Stimulated activated CD8-positive, alpha-beta memory T cell treated with anti-CD3 and anti-CD28 coated beads, Interleukin-7, amount 100 ng/mL, for 1 hour (primary cell): ENCODE measurements around the gene TRIM31.
A peak's percentile ranks its signal among the peaks of the same experiment; 100 is the strongest.
"Not testable (repeated sequence)": the region's sequence is repeated elsewhere in the genome, so short reads cannot be mapped to it uniquely, and the experiment has no call there.

Experiments
- DNase-seq, 2 donors: peaks; one replicate each; pipeline ENCODE4 v3.0.0-alpha.2; 2020; ENCODE audit warnings: low read depth in 2 of 2

TRIM31 gene

DNA sequence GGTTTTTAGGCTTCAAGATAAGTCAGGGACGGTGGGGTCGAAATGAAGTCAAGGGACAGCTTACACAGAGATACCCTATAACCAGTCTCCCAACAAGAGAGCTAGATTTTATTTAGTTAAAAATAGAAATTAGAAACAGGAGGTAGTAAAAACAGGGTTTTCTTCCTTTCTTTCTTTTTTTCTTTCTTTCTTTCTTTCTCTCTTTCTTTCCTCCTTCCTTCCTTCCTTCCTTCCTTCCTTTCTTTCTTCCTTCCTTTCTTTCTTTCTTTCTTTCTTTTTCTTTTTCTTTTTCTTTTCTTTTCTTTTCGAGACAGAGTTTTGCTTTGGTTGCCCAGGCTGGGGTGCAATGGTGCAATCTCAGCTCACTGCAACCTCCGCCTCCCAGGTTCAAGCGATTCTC is 5.8 kb upstream of the TRIM31 start:
- DNase-seq: not testable (repeated sequence)

DNA sequence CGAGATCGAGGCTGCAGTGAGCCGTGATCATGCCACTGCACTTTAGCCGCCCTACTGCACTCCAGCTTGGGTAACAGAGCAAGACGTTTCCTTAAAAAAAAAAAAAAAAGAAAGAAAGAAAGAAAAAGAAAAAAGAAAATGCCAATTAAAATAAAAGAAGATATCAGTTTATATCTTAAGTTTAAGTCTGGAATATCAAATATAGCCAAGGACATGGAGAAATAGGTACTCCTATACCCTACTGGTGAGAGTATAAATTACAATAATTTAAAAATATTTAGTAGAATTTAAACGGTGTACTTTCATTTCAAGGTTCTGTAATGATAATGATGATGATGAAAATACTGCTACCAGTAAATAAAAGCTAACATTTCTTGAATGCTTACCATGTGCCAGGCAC is 3.8 kb upstream of the TRIM31 start:
- DNase-seq: no peak

GRCh38 chr6:30113841-30114240 is 951 bp upstream of the TRIM31 start:
- no peak for DNase-seq

DNA sequence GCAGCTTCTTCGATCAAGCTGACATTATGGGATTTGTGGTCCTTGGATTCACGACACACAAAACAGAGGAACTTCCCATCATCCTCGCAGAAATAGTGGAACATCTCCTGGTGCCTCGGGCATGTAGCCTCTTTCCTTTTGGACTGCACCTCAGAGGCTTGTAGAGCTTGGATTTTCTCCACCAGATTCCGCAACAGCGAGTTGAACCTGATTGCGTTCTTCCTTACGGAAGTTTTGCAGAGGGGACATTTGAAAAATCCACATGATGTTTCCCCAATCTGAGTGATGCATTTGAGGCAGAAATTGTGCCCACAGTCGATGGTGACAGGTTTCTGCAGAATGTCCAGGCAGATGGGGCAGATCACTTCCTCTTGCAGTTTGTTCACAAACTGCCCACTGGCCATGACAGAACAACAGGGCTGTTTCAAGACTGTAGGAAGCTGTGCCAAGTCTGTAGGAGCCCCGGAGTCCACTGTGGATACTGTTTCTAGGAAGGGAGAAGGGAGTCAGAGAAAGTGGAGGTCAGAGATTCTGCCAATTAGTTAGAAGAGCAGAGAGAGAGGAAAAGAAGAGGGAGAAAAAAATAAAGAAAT is 392 bp downstream of the TRIM31 start:
- DNase-seq: no peak

DNA sequence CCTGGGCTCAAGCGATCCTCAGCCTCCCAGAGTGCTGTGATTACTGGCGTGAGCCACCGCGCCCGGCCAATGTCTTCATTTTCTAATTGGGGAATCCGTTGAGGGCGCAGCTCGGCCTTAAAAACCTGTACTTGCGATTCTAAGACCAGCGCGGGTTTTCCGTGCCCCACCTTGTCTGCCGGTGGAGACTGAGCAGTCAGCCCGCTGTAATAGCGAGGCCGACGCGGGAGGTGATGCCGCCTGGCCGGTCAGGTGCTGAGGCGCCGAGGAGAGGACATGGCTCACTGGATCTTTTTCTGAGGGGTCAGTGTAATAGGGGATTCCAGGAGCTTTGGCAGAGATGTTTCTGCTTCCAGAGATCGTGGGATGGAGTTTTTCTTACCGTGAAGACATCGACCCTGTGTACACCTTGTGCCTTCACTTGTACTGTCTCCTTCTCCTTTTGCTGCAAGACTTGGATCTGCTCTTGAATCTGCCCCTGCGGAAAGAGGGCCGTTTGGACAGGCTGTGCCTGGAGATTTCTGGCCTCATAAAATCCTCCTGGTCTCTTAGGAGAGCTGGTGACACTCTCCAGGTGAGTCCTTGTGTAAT is 1.5 kb downstream of the TRIM31 start:
- DNase-seq: no peak

DNA sequence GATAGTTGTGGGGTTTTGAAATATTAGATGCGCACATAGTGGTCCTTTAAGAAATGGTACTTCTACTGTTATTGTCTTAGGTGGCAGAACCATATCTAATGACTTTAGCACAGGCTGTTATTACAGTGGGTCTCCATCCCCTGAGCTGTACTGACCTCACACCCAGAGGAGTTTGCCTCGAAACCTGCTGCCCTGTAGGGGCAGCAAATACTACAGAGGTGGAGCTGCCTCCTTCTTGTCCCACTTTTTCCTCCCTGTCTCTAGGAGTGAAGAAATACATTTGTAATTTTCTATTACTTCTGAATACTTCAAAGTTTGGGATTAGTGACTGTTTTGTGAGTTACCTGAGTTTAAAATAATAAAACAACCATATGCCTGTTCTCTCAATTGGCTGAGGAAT is 8.2 kb downstream of the TRIM31 start:
- DNase-seq: no peak

DNA sequence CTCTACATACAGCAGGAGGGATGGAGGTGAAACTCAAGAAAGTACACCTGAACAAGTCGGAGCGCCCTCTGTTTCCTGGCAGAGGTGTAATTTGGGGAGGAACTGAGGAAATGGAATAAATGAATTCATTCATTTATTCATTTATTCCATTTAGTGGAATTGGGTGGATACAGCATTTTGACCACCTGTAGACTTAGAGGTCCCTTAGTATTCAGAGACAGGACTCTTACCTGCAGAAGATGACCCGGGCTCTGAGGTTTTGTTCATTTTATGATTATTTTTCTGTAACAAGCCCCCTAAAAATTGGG is 9.1 kb downstream of the TRIM31 start:
- no peak for DNase-seq

GRCh38 chr6:30102970-30103871 is 9.7 kb downstream of the TRIM31 start:
- peak; percentile 65 to 68 for DNase-seq

DNA sequence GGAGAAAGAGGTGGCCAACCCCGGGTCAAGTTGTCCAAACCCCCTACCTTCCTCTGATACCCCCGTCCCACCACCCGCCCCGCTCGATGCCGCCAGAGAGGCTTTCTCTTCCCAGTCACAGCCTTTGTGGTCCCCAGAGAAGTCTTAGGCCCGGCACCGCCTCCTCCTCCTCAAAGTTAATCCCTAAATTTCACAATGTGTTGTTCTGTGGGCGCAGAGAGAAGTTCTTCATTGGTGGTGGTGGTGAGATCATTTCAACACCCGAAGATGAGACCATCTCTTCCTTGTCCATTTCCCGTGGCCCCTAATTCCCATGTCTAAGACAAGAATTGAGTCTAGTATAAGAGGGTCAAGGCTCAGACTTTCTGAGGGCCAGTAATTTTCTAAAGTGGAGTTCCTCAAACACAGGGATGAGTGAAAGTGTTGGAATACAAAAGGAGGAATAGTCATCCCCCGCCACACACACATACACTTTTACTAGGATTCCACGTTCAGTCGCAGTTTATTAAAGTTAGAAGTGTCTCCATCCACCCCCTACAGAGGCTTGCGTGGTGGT is 10.4 kb downstream of the TRIM31 start:
- no peak for DNase-seq

DNA sequence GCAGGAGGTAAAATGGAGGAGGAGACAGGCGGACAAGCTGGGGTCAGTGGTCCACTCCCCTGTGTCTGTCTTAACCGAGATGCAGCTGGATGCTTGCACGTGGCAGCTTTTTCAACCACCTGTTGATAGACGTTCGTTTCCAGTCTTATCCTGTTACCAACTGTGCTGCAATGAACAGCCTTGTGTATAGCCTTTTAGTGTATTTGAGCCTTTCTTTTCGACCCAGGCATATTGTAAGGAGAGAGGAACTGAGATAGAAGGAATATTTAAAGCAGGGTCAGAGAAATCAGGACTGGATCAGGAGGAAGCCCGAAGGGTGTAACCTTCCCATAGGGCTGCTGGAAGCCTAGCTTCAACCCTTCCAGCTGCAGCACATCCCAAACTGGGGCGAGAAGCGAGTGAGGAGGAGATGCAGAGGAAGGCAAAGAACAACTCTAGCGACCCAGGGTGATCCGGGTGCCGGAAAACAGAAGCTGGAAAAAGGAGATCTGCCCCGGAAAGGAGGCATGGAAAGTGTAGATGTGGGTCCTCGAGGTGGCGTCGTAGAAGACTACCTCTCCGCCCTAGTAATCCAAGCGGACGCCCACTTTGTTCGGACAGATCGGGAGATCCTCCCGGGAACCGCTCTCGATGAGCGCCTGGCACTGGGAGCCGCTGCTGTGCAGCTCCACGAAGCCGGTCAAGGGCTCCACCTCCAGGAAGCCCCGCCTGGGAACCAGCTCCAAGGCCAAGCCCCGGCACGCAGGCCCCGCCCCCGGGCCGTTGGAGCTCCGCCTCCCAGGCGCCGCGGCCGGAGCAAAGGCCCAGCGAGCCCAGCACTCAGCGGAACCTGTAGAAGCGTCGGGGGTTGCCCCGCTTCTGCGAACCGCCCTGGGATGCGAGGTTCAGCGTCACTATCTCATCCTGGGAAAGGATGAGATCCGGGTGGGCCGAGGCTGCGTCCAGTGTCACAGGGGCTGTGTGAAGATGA is 11.2 kb downstream of the TRIM31 start:
- DNase-seq: peak; percentile 19 to 42

GRCh38 chr6:30100585-30101443 is 12.1 kb downstream of the TRIM31 start:
- DNase-seq: no peak

DNA sequence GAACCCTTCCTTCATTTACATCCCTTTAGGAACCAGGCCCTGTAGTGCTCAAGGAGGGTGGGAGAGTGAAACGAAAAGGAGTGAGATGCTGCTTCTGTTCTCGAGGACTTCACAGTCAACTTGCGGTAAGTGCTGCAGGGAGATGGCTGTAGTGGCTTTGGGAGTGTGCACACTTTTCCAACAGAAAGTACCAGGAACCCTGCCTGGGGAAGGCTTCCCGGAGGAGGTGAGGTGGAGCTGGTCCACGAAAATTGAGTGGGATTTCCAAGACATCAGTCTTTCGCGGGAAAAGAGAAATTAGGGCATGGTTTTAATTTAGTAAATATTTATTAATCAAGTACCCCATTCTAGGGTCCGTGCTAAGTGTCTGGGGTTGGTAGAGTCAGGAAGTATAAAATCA is 12.7 kb downstream of the TRIM31 start:
- no peak for DNase-seq

- DNase-seq: no peak
Measured at GRCh38 chr6:30097902-30098768, 14.8 kb downstream of the TRIM31 start.

DNA sequence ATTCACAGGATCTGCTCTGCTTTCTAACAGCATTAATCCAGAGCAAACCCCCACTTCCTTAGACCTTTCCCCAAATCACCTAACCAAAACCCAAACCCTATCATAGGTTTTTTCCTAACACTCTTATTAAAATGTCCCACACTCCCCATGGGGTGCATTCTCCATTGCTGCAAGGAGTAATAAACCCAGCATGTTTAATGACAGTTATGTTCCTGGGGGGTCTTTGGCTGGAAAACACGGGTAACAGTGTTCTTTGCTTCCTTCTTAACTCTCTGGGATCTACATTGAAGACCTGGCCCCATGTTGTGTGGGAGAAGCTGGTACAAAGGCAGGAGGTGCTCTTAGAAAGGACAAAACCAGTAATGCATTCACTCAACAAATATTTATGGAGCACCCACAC is 16.1 kb downstream of the TRIM31 start:
- DNase-seq: no peak

DNA sequence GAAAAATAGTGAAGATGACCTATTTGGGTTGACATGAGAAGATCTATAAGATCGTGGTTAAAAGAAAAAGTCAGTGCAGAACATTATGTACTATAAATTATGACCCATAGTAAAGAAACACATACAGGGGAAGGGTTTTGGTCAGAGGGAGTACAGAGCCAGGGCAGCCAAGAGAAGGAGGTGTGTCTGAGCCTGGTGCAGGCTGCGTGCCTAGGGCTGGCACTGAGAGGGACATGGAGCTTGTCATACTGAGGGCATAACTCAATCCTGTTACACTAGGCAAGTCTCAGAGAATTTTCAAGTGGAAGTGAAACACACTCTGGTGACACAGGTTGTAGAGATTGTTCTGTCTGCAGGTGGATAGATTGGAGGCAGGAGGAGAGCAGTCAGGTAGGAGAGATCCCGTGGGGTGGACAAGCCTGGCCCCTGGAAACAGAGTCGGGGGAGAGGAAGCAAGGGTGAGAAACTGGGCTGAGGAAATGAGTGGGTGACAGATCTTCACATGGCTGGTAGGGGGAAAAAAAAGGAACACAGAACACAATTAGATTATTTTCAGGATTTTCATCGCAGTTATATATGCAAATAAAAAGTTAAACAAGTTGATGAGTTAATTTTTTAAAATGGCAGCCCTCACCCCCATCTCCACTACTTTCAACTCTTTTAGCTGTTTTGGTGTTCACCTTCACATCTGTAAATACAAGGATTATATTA is 18.8 kb downstream of the TRIM31 start:
- DNase-seq: no peak

GRCh38 chr6:30092852-30093543 is 19.9 kb downstream of the TRIM31 start:
- no peak for DNase-seq

GRCh38 chr6:30091577-30092381 is 21.1 kb downstream of the TRIM31 start:
- no peak for DNase-seq

DNA sequence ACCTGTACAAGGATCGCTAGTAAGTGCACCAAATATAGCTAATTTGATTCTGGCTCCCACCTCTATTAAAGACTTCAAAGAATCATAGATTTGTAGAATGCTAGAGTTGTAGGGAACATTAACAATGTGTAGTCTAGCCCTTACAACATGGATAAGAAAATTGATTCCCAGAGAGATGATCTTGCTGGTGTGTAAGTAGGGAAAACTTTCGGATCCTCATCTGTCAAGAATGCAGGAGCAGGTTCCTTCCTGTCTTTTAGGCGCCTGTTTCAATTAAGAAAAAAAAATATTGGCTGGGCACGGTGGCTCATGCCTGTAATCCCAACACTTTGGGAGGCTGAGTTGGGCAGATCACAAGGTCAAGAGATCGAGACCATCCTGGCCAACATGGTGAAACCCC is 25.0 kb downstream of the TRIM31 start:
- no peak for DNase-seq
